ENCODE results near the gene TMEM132C. TPM values are rescaled to one million over a fixed set of nuclear protein-coding genes. Genes with fewer than 3 reads are reported as not detected.

TMEM132C gene
- total RNA-seq, 2 experiments from 2014 or later = not detected

GRCh38 chr12:128734371-128734770, 467.4 kb downstream of the TMEM132C start:
- intact Hi-C loops (cut with micrococcal nuclease; ENCODE audit: unreplicated experiment) = no loop called here
- ChIA-PET CTCF (ENCODE audit: unreplicated experiment) (no interaction called here), POLR2A (no interaction called here)
- no peak overlapping the region for H3K27ac ChIP-seq (ENCODE audit: low read depth, low read length, poor library complexity, severe bottlenecking)
- 0 out of 2 replicates have a peak, but pooled peaks cover 5% of the 10 kb centered on the region for H3K9me3 ChIP-seq (ENCODE audit: low read length)
- no peaks in the 10 kb centered on the region for H3K9me2 ChIP-seq (ENCODE audit: insufficient read depth, low read length)
- H3K79me2 ChIP-seq (ENCODE audit: insufficient read depth, low read depth, low read length) = no peaks in the 10 kb centered on the region
- no peak for DNase-seq (ENCODE audit: low spot score)
- no peak overlapping the region for H2AFZ ChIP-seq (ENCODE audit: low read length)
- no TSS peak for BruUV-seq (replicated peaks)
- H3K36me3 ChIP-seq (ENCODE audit: insufficient read depth, low read length) = no peaks in the 10 kb centered on the region
- TF ChIP-seq, protein P1, sequence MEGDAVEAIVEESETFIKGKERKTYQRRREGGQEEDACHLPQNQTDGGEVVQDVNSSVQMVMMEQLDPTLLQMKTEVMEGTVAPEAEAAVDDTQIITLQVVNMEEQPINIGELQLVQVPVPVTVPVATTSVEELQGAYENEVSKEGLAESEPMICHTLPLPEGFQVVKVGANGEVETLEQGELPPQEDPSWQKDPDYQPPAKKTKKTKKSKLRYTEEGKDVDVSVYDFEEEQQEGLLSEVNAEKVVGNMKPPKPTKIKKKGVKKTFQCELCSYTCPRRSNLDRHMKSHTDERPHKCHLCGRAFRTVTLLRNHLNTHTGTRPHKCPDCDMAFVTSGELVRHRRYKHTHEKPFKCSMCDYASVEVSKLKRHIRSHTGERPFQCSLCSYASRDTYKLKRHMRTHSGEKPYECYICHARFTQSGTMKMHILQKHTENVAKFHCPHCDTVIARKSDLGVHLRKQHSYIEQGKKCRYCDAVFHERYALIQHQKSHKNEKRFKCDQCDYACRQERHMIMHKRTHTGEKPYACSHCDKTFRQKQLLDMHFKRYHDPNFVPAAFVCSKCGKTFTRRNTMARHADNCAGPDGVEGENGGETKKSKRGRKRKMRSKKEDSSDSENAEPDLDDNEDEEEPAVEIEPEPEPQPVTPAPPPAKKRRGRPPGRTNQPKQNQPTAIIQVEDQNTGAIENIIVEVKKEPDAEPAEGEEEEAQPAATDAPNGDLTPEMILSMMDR (conservative IDR thresholded peaks at IDR 0.05; ENCODE audit: low read length) = no peak
- TF ChIP-seq EZH2phosphoT487 (IDR thresholded peaks at IDR 0.05; ENCODE audit: borderline replicate concordance, low read depth, low read length) = no peak
- H3K4me2 ChIP-seq (ENCODE audit: low read length) = no peak overlapping the region
- no peaks in the 10 kb centered on the region for H3K4me1 ChIP-seq (ENCODE audit: insufficient read depth, low read length, poor library complexity, severe bottlenecking)
- H4K20me1 ChIP-seq (ENCODE audit: insufficient read depth, low read length) = no peaks in the 10 kb centered on the region
- no peak overlapping the region for H3K4me3 ChIP-seq (ENCODE audit: low read depth, low read length, poor library complexity, severe bottlenecking)

DNA sequence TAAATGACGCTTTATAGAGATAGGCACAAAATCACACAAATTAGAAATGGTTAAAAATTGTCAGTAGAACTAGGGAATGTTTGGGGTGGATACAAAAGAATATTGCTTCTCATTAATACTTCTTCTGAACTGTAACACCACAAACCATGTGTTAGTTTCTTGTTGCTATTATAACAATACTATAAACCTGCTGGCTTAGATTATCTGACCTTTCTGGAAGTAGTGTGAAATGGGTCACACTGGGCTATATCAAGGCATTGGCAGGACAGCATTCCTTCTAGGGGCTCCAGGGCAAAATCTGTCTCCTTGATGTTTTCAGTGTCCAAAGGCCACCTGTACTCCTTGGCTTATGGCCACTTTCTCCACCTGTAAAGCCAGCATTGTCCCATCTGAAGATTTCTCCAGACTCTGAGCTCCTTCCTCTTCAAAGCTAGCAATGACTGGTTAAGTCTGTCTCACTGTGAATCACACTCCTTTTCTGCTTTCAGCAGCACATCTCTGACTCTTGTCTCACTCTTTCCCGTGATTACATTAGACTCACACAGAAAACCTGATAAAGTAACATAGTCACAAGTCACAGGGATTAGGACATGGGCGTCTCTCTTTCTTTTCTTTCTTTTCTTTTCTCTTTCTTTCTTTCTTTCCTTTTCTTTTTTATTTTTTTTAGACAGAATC, 470.5 kb downstream of the TMEM132C start:
- Histone ChIP-seq H2AFZ (ENCODE audit: low read length) (no peak overlapping the region), H4K20me1 (ENCODE audit: insufficient read depth, low read length) (no peaks in the 10 kb centered on the region), H3K4me3 (ENCODE audit: low read depth, low read length, poor library complexity, severe bottlenecking) (no peak overlapping the region), H3K36me3 (ENCODE audit: insufficient read depth, low read length) (no peaks in the 10 kb centered on the region), H3K9me3 (ENCODE audit: low read length) (0 out of 2 replicates have a peak, but pooled peaks cover 5% of the 10 kb centered on the region), H3K9me2 (ENCODE audit: insufficient read depth, low read length) (no peaks in the 10 kb centered on the region), H3K4me2 (ENCODE audit: low read length) (no peak overlapping the region), H3K4me1 (ENCODE audit: insufficient read depth, low read length, poor library complexity, severe bottlenecking) (no peaks in the 10 kb centered on the region), H3K79me2 (ENCODE audit: insufficient read depth, low read depth, low read length) (no peaks in the 10 kb centered on the region), H3K27ac (ENCODE audit: low read depth, low read length, poor library complexity, severe bottlenecking) (no peak overlapping the region)
- intact Hi-C loops (cut with micrococcal nuclease; ENCODE audit: unreplicated experiment) = no loop called here
- TF ChIP-seq, protein P1 (conservative IDR thresholded peaks at IDR 0.05; ENCODE audit: low read length) = no peak
- ChIA-PET POLR2A (interaction anchor here (0.7 kb wide), 1 partner anchor 84 kb away, joined by 4 read pairs; no protein-coding TSS in a partner anchor), CTCF (ENCODE audit: unreplicated experiment) (no interaction called here)
- no peak for DNase-seq (ENCODE audit: low spot score)
- BruUV-seq (replicated peaks) = no TSS peak

DNA sequence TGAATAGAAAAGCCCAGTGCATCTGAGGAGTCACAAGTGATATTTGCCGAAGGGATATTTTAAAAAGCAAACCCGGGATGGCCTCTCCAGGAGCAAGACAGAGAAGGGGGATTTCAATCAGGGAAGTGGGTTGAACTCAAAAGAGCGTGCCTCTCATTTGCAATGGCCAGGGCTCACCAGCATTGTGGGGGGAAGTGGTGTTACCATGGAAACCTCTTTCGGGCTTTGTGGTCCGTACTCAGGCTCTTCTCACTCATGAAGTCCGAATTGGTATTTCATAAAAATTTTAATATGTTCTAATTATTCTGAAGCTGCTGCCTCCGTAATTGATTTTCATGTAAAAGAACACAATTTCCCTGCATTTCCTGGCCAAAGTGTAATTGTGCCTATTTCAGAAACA, 476.9 kb downstream of the TMEM132C start:
- POLR2A ChIA-PET = no interaction called here
- Histone ChIP-seq H3K4me2 (ENCODE audit: low read length) (no peak overlapping the region), H3K4me3 (ENCODE audit: low read depth, low read length, poor library complexity, severe bottlenecking) (no peak overlapping the region), H3K4me1 (ENCODE audit: insufficient read depth, low read length, poor library complexity, severe bottlenecking) (no peaks in the 10 kb centered on the region), H3K9me3 (ENCODE audit: low read length) (0 out of 2 replicates have a peak, but pooled peaks cover 2% of the 10 kb centered on the region), H3K79me2 (ENCODE audit: insufficient read depth, low read depth, low read length) (no peaks in the 10 kb centered on the region), H3K27ac (ENCODE audit: low read depth, low read length, poor library complexity, severe bottlenecking) (no peak overlapping the region), H4K20me1 (ENCODE audit: insufficient read depth, low read length) (no peaks in the 10 kb centered on the region), H3K36me3 (ENCODE audit: insufficient read depth, low read length) (no peaks in the 10 kb centered on the region), H2AFZ (ENCODE audit: low read length) (no peak overlapping the region), H3K9me2 (ENCODE audit: insufficient read depth, low read length) (no peaks in the 10 kb centered on the region)
- no peak for DNase-seq (ENCODE audit: low spot score)
- intact Hi-C loops (cut with micrococcal nuclease; ENCODE audit: unreplicated experiment) = no loop called here
- TF ChIP-seq, protein P1 (conservative IDR thresholded peaks at IDR 0.05; ENCODE audit: low read length) = no peak
- no peak for TF ChIP-seq EZH2phosphoT487 (IDR thresholded peaks at IDR 0.05; ENCODE audit: borderline replicate concordance, low read depth, low read length)
- CTCF ChIA-PET (ENCODE audit: unreplicated experiment) = no interaction called here
- no TSS peak for BruUV-seq (replicated peaks)

Measured in OCI-LY7 (cell line).